Liver (tissue), 9 donors: ENCODE measurements around the gene CTTN. TPM values are rescaled to one million over a fixed set of nuclear protein-coding genes. Genes with fewer than 3 reads are reported as not detected.

Experiments
- DNase-seq: peaks from one replicate; pipeline ENCODE4 v3.0.0-alpha.2; 2017; ENCODE audit warnings: low spot score
- H3K27ac ChIP-seq, 2 donors: one replicate each; pipeline ENCODE4 v1.7.0; 2013; ENCODE audit warnings: inconsistent platforms in 2 of 2, low read length in 2 of 2, control low read depth in 1 of 2, low read depth in 1 of 2, mild to moderate bottlenecking in 1 of 2
- H3K27me3 ChIP-seq, 4 donors: one replicate each; pipeline versions ENCODE4 v1.6.1 to v1.7.0; 2013; ENCODE audit warnings: low read length in 3 of 4, inconsistent platforms in 1 of 4, mild to moderate bottlenecking in 1 of 4, moderate library complexity in 1 of 4; ENCODE audit not compliant: control insufficient read depth in 4 of 4, insufficient read depth in 4 of 4
- H3K36me3 ChIP-seq, 4 donors: one replicate each; pipeline versions ENCODE4 v1.6.1 to v1.7.0; 2013; ENCODE audit warnings: low read length in 3 of 4, mild to moderate bottlenecking in 3 of 4, low read depth in 1 of 4, moderate library complexity in 1 of 4; ENCODE audit not compliant: control insufficient read depth in 4 of 4, insufficient read depth in 3 of 4
- H3K4me1 ChIP-seq, 4 donors: one replicate each; pipeline versions ENCODE4 v1.6.1 to v1.7.0; 2013; ENCODE audit warnings: low read length in 3 of 4, mild to moderate bottlenecking in 3 of 4, moderate library complexity in 1 of 4; ENCODE audit not compliant: control insufficient read depth in 4 of 4, insufficient read depth in 4 of 4
- H3K4me3 ChIP-seq, 3 donors: one replicate each; pipeline versions ENCODE4 v1.6.1 to v1.7.0; 2013; ENCODE audit warnings: low read length in 3 of 3, control low read depth in 1 of 3, low read depth in 1 of 3, mild to moderate bottlenecking in 1 of 3
- H3K9ac ChIP-seq, 2 donors: one replicate each; pipeline ENCODE4 v1.7.0; 2013; ENCODE audit warnings: low read length in 2 of 2, mild to moderate bottlenecking in 2 of 2, moderate library complexity in 2 of 2, control low read depth in 1 of 2, low read depth in 1 of 2
- H3K9me3 ChIP-seq, 4 donors: one replicate each; pipeline versions ENCODE4 v1.6.1 to v1.7.0; 2013; ENCODE audit warnings: low read length in 3 of 4; ENCODE audit not compliant: control insufficient read depth in 4 of 4
- ATF3 ChIP-seq: IDR thresholded peaks from 2 replicates; pipeline ENCODE4 v1.6.1; 2016; ENCODE audit warnings: antibody characterized with exemption
- FOXA1 ChIP-seq: IDR thresholded peaks from 2 replicates; pipeline ENCODE4 v1.6.1; 2016; ENCODE audit warnings: antibody characterized with exemption
- FOXA2 ChIP-seq: IDR thresholded peaks from 2 replicates; pipeline ENCODE4 v1.6.1; 2016; ENCODE audit warnings: antibody characterized with exemption
- GABPA ChIP-seq, 2 donors: IDR thresholded peaks in 1 of 2; conservative IDR thresholded peaks in 1 of 2; 2 replicates each; pipeline ENCODE4 v1.6.1; 2016; ENCODE audit warnings: antibody characterized with exemption in 2 of 2, mild to moderate bottlenecking in 1 of 2, moderate library complexity in 1 of 2
- HNF4A ChIP-seq, 2 donors: conservative IDR thresholded peaks; 2 replicates each; pipeline ENCODE4 v1.6.1; 2016; ENCODE audit warnings: antibody characterized with exemption in 2 of 2, mild to moderate bottlenecking in 2 of 2
- HNF4G ChIP-seq: IDR thresholded peaks from 2 replicates; pipeline ENCODE4 v1.6.1; 2016; ENCODE audit warnings: antibody characterized with exemption
- MAX ChIP-seq: IDR thresholded peaks from 2 replicates; pipeline ENCODE4 v1.6.1; 2016; ENCODE audit warnings: antibody characterized with exemption
- NR2F2 ChIP-seq: IDR thresholded peaks from 2 replicates; pipeline ENCODE4 v1.6.1; 2016; ENCODE audit warnings: antibody characterized with exemption
- RAD21 ChIP-seq, 2 donors: IDR thresholded peaks; 2 replicates each; pipeline ENCODE4 v1.6.1; 2016; ENCODE audit warnings: antibody characterized with exemption in 2 of 2, mild to moderate bottlenecking in 2 of 2
- REST ChIP-seq: IDR thresholded peaks from 2 replicates; pipeline ENCODE4 v1.6.1; 2016; ENCODE audit warnings: antibody characterized with exemption, mild to moderate bottlenecking
- RXRA ChIP-seq, 2 donors: IDR thresholded peaks; 2 replicates each; pipeline ENCODE4 v1.6.1; 2017 to 2018; ENCODE audit warnings: antibody characterized with exemption in 2 of 2, mild to moderate bottlenecking in 1 of 2
- SP1 ChIP-seq: IDR thresholded peaks from 2 replicates; pipeline ENCODE4 v1.6.1; 2018; ENCODE audit warnings: antibody characterized with exemption, mild to moderate bottlenecking
- TAF1 ChIP-seq: conservative IDR thresholded peaks from 2 replicates; pipeline ENCODE4 v1.6.1; 2016; ENCODE audit warnings: antibody characterized with exemption, mild to moderate bottlenecking
- WGBS: extraction: QIAGEN DNeasy Blood & Tissue Kit; methylation state at CpG from one replicate; pipeline ENCODE4 v1.1.7; 2013; 5-methylcytosine and 5-hydroxymethylcytosine counted together
- polyA plus RNA-seq, 2 donors: library from polyadenylated mRNA; stranded (reverse) in 1 of 2; unstranded in 1 of 2; fragments of 200-250 nt in 1 of 2; fragments of >200 nt in 1 of 2; fragmentation: Nextera tagmentation in 1 of 2; extraction: Ambion mirVana in 1 of 2; gene quantifications; one replicate each; pipeline versions ENCODE4 v1.2.1 to v1.2.3, GENCODE V29; 2013 to 2015
- total RNA-seq, 2 donors: library from RNA; depleted of rRNA; stranded (reverse); fragments of >200 nt; gene quantifications; one replicate each; pipeline ENCODE4 v1.2.3, GENCODE V29; 2014
- donor health status: healthy.
- donor health status: healthy.
- donor health status: healthy.
- donor health status: healthy.
- donor health status: healthy.

CTTN gene
- total and polyA plus RNA-seq, 4 donors = 38.7 to 136 (median 45.4) TPM

GRCh38 chr11:70415642-70416395, 17.5 kb downstream of the CTTN start:
- peaks cover 14 to 77% (median 48%) of the 10 kb centered on the region in 4 donors for H3K36me3 ChIP-seq
- H3K9me3 ChIP-seq = no peaks in the 10 kb centered on the region
- no peak overlapping the region for H3K9ac ChIP-seq
- no peak overlapping the region for H3K4me3 ChIP-seq
- H3K27ac ChIP-seq = no peak overlapping the region
- no peaks in the 10 kb centered on the region for H3K27me3 ChIP-seq
- WGBS = 90% methylated on average over 25 of the region's 25 CpGs
- TF ChIP-seq NR2F2 = no peak
- H3K4me1 ChIP-seq = no peaks in the 10 kb centered on the region
- no peak for DNase-seq

- no peak for TF ChIP-seq RXRA (IDR thresholded peaks at IDR 0.05)
- no peak for TF ChIP-seq FOXA1
- no peak for TF ChIP-seq ATF3
- TF ChIP-seq SP1 = no peak
- no peak for TF ChIP-seq HNF4G
- TF ChIP-seq TAF1 = no peak
- TF ChIP-seq RAD21 (IDR thresholded peaks at IDR 0.05) = no peak
- TF ChIP-seq FOXA2 = no peak
- no peak for DNase-seq
- Histone ChIP-seq H3K36me3 (peaks cover 8 to 78% (median 45%) of the 10 kb centered on the region in 4 donors), H3K27ac (no peak overlapping the region), H3K4me3 (no peak overlapping the region), H3K9ac (no peak overlapping the region), H3K9me3 (no peaks in the 10 kb centered on the region), H3K27me3 (no peaks in the 10 kb centered on the region), H3K4me1 (no peaks in the 10 kb centered on the region)
- 97% methylated on average over 20 of the region's 20 CpGs for WGBS
These were observed 18.6 kb downstream of the CTTN start for GRCh38 chr11:70416881-70417280.

GRCh38 chr11:70418130-70418529, 19.8 kb downstream of the CTTN start:
- no peak overlapping the region for H3K4me3 ChIP-seq
- H3K36me3 ChIP-seq = peaks cover 6 to 79% (median 40%) of the 10 kb centered on the region in 4 donors
- TF ChIP-seq RAD21 (IDR thresholded peaks at IDR 0.05) = no peak
- no peak for TF ChIP-seq FOXA1
- TF ChIP-seq HNF4G = no peak
- TF ChIP-seq MAX = no peak
- no peak for TF ChIP-seq ATF3
- TF ChIP-seq HNF4A (conservative IDR thresholded peaks at IDR 0.05) = no peak
- no peak for TF ChIP-seq REST
- TF ChIP-seq GABPA (IDR thresholded peaks at IDR 0.05 in 1 of 2, conservative IDR thresholded peaks at IDR 0.05 in 1 of 2) = no peak
- H3K27ac ChIP-seq = no peak overlapping the region
- H3K9me3 ChIP-seq = no peaks in the 10 kb centered on the region
- H3K9ac ChIP-seq = no peak overlapping the region
- WGBS = 94% methylated on average over 12 of the region's 12 CpGs
- H3K27me3 ChIP-seq = no peaks in the 10 kb centered on the region
- H3K4me1 ChIP-seq = no peaks in the 10 kb centered on the region
- no peak for DNase-seq
